ENCODE measurements around the gene AXDND1.

AXDND1 gene

GRCh38 chr1:179587336-179587735 lies 221.6 kb downstream of the AXDND1 start:
- ATAC-seq: no peak
- TF ChIP-seq TOX (CRISPR knock-in tag; IDR thresholded peaks at IDR 0.05; ENCODE audit: borderline replicate concordance): no peak
- no peak for TF ChIP-seq OSR1 (CRISPR knock-in tag; IDR thresholded peaks at IDR 0.05)
- TF ChIP-seq CSRNP3 (CRISPR knock-in tag; IDR thresholded peaks at IDR 0.05): no peak
- TF ChIP-seq CSDC2 (CRISPR knock-in tag; IDR thresholded peaks at IDR 0.05): no peak
- TF ChIP-seq ZFP30 (CRISPR knock-in tag; IDR thresholded peaks at IDR 0.05): no peak
- TF ChIP-seq GLIS3 (CRISPR knock-in tag; IDR thresholded peaks at IDR 0.05): no peak
- TF ChIP-seq ZNF8 (CRISPR knock-in tag; IDR thresholded peaks at IDR 0.05): no peak
- no peak for TF ChIP-seq TCF4 (CRISPR knock-in tag; IDR thresholded peaks at IDR 0.05; ENCODE audit: borderline replicate concordance)
- TF ChIP-seq RARB (CRISPR knock-in tag; IDR thresholded peaks at IDR 0.05): no peak

GRCh38 chr1:179588425-179589024 lies 222.8 kb downstream of the AXDND1 start:
- no peak for ATAC-seq
- TF ChIP-seq ZFP3 (CRISPR knock-in tag; IDR thresholded peaks at IDR 0.05) (no peak), ZNF8 (CRISPR knock-in tag; IDR thresholded peaks at IDR 0.05) (no peak), TSHZ2 (CRISPR knock-in tag; IDR thresholded peaks at IDR 0.05) (no peak), PATZ1 (CRISPR knock-in tag; IDR thresholded peaks at IDR 0.05; ENCODE audit: borderline replicate concordance) (no peak), ZFP30 (CRISPR knock-in tag; IDR thresholded peaks at IDR 0.05) (no peak), CSDC2 (CRISPR knock-in tag; IDR thresholded peaks at IDR 0.05) (no peak), ZNF70 (CRISPR knock-in tag; IDR thresholded peaks at IDR 0.05) (no peak), RARB (CRISPR knock-in tag; IDR thresholded peaks at IDR 0.05) (no peak), ESRRG (CRISPR knock-in tag; IDR thresholded peaks at IDR 0.05) (no peak), ARNTL (CRISPR knock-in tag; IDR thresholded peaks at IDR 0.05; ENCODE audit: borderline replicate concordance, low read depth) (no peak), BACH2 (CRISPR knock-in tag; IDR thresholded peaks at IDR 0.05; ENCODE audit: borderline replicate concordance) (no peak), CREB5 (CRISPR knock-in tag; IDR thresholded peaks at IDR 0.05; ENCODE audit: low read depth) (no peak), ZC3H10 (CRISPR knock-in tag; IDR thresholded peaks at IDR 0.05) (no peak), PPARA (CRISPR knock-in tag; IDR thresholded peaks at IDR 0.05; ENCODE audit: borderline replicate concordance) (no peak), TOX (CRISPR knock-in tag; IDR thresholded peaks at IDR 0.05; ENCODE audit: borderline replicate concordance) (no peak), SNAI2 (CRISPR knock-in tag; IDR thresholded peaks at IDR 0.05) (no peak), ZNF565 (CRISPR knock-in tag; conservative IDR thresholded peaks at IDR 0.05; ENCODE audit: low read depth) (no peak), OSR1 (CRISPR knock-in tag; IDR thresholded peaks at IDR 0.05) (no peak), TCF4 (CRISPR knock-in tag; IDR thresholded peaks at IDR 0.05; ENCODE audit: borderline replicate concordance) (no peak), GLIS3 (CRISPR knock-in tag; IDR thresholded peaks at IDR 0.05) (no peak)

- no peak for ATAC-seq
- TF ChIP-seq ZNF70 (CRISPR knock-in tag; IDR thresholded peaks at IDR 0.05) (no peak), ESRRG (CRISPR knock-in tag; IDR thresholded peaks at IDR 0.05) (no peak), PPARA (CRISPR knock-in tag; IDR thresholded peaks at IDR 0.05; ENCODE audit: borderline replicate concordance) (no peak), ZNF565 (CRISPR knock-in tag; conservative IDR thresholded peaks at IDR 0.05; ENCODE audit: low read depth) (no peak), ZFP30 (CRISPR knock-in tag; IDR thresholded peaks at IDR 0.05) (no peak), PATZ1 (CRISPR knock-in tag; IDR thresholded peaks at IDR 0.05; ENCODE audit: borderline replicate concordance) (no peak), OSR1 (CRISPR knock-in tag; IDR thresholded peaks at IDR 0.05) (no peak), GLIS3 (CRISPR knock-in tag; IDR thresholded peaks at IDR 0.05) (no peak), CSRNP3 (CRISPR knock-in tag; IDR thresholded peaks at IDR 0.05) (no peak), BACH2 (CRISPR knock-in tag; IDR thresholded peaks at IDR 0.05; ENCODE audit: borderline replicate concordance) (no peak), TCF4 (CRISPR knock-in tag; IDR thresholded peaks at IDR 0.05; ENCODE audit: borderline replicate concordance) (no peak), TSHZ2 (CRISPR knock-in tag; IDR thresholded peaks at IDR 0.05) (no peak), SNAI2 (CRISPR knock-in tag; IDR thresholded peaks at IDR 0.05) (no peak), ZNF8 (CRISPR knock-in tag; IDR thresholded peaks at IDR 0.05) (no peak)
Measured at GRCh38 chr1:179589509-179589908, 223.7 kb downstream of the AXDND1 start.

All from SK-N-SH treated with all-trans-retinoic acid at 6 μM for 48 hours (cell line).